GM12878 (cell line): ENCODE data around the gene SARDH. TPM values are rescaled to one million over a fixed set of nuclear protein-coding genes. Genes with fewer than 3 reads are reported as not detected.

Experiments
- ATAC-seq: fragments of 200-7000 bp; cut with Tn5 transposase; 3 replicates; pipeline ENCODE4 v1.9.1; 2020; ENCODE audit warnings: mild to moderate bottlenecking, moderate library complexity
- BruUV-seq: library from RNA; stranded (reverse); fragments of 400-500 nt; replicated peaks from 2 replicates; lab custom pipeline; 2021; lab: Mats Ljungman, UMichigan
- CTCF ChIA-PET: fragments of 300-600 bp; sonication (Branson Sonifier 250); formaldehyde crosslinking; extraction: SDS; loops from one replicate; lab custom pipeline; 2021; ENCODE audit warnings: inconsistent platforms; lab: Yijun Ruan, JAX
- POLR2A ChIA-PET: fragments of 350-600 bp; formaldehyde crosslinking; extraction: SDS; loops from one replicate; lab custom pipeline; 2021; ENCODE audit warnings: inconsistent platforms; lab: Charles Lee
- RAD21 ChIA-PET: fragments of 300-600 bp; sonication (Branson Sonifier 250); formaldehyde crosslinking; loops from one replicate; lab custom pipeline; 2023; ENCODE audit warnings: antibody characterized with exemption; ENCODE audit not compliant: unreplicated experiment; lab: Charles Lee
- SMC1A ChIA-PET: fragments of 300-600 bp; sonication (Branson Sonifier 250); formaldehyde crosslinking; loops from one replicate; lab custom pipeline; 2023; ENCODE audit not compliant: unreplicated experiment, uncharacterized antibody; lab: Charles Lee
- DNase-seq: peaks from one replicate; pipeline ENCODE4 v3.0.0-alpha.2; 2011; ENCODE audit warnings: low read depth, low spot score
- FAIRE-seq: peaks from 3 replicates; lab custom pipeline; 2011; peaks lifted over from hg19 to GRCh38; lab: Jason Lieb, UNC
- H2AFZ ChIP-seq: 2 replicates; pipeline ENCODE4 v1.6.0; 2011; ENCODE audit warnings: low read depth, low read length, control low read depth; ENCODE audit not compliant: control insufficient read depth
- H3K27ac ChIP-seq: 2 replicates; pipeline ENCODE4 v1.5.1; 2011; ENCODE audit warnings: control low read depth; ENCODE audit not compliant: control insufficient read depth, insufficient read depth
- H3K27me3 ChIP-seq, 2 experiments: replicated peaks in 1 of 2; 2 replicates each; pipeline versions ENCODE4 v1.6.0 to v1.6.1; 2011; ENCODE audit warnings: low read length in 1 of 2; ENCODE audit not compliant: control insufficient read depth in 2 of 2, insufficient read depth in 2 of 2
- H3K36me3 ChIP-seq, 2 experiments: 2 replicates each; pipeline ENCODE4 v1.5.1; 2011; ENCODE audit warnings: low read length in 1 of 2; ENCODE audit not compliant: control insufficient read depth in 2 of 2, insufficient read depth in 2 of 2
- H3K4me1 ChIP-seq: 2 replicates; pipeline ENCODE4 v1.6.1; 2011; ENCODE audit warnings: mild to moderate bottlenecking, low read length, moderate library complexity, mixed read lengths; ENCODE audit not compliant: control insufficient read depth, insufficient read depth
- H3K4me2 ChIP-seq: 2 replicates; pipeline ENCODE4 v1.6.0; 2011; ENCODE audit warnings: control low read depth; ENCODE audit not compliant: control insufficient read depth, insufficient read depth
- H3K4me3 ChIP-seq: fragments of 200-600 bp; sonication (generic); 2 replicates; pipeline ENCODE4 v1.5.1; 2016
- H3K79me2 ChIP-seq: 2 replicates; pipeline ENCODE4 v1.6.0; 2011; ENCODE audit warnings: low read length; ENCODE audit not compliant: control insufficient read depth, insufficient read depth
- H3K9ac ChIP-seq: 2 replicates; pipeline ENCODE4 v1.8.0; 2011; ENCODE audit warnings: low read length, control low read depth, mixed read lengths; ENCODE audit not compliant: control insufficient read depth, insufficient read depth
- H3K9me3 ChIP-seq: replicated peaks from 3 replicates; pipeline ENCODE4 v1.5.1; 2011; ENCODE audit warnings: mild to moderate bottlenecking, low read length; ENCODE audit not compliant: control insufficient read depth, insufficient read depth
- H4K20me1 ChIP-seq: 2 replicates; pipeline ENCODE4 v1.6.0; 2011; ENCODE audit not compliant: control insufficient read depth, insufficient read depth
- BCL11A ChIP-seq: IDR thresholded peaks from 2 replicates; pipeline ENCODE4 v1.6.1; 2011; ENCODE audit warnings: low read depth, low read length
- CHD2 ChIP-seq: IDR thresholded peaks from 2 replicates; pipeline ENCODE4 v1.6.1; 2011; ENCODE audit warnings: low read depth, low read length, improper control_type of control experiment, borderline replicate concordance
- E4F1 ChIP-seq: fragments of 450-650 bp; IDR thresholded peaks from 2 replicates; pipeline ENCODE4 v1.6.1; 2018; ENCODE audit warnings: borderline replicate concordance, mild to moderate bottlenecking; ENCODE audit not compliant: partially characterized antibody
- ELK1 ChIP-seq: IDR thresholded peaks from 2 replicates; pipeline ENCODE4 v1.6.1; 2012; ENCODE audit warnings: low read depth, low read length, improper control_type of control experiment
- ETV6 ChIP-seq, 2 experiments: fragments of 450-650 bp in 1 of 2; IDR thresholded peaks in 1 of 2; conservative IDR thresholded peaks in 1 of 2; 2 replicates each; pipeline ENCODE4 v1.6.1; 2014; ENCODE audit warnings: antibody characterized with exemption in 1 of 2, borderline replicate concordance in 1 of 2, low read depth in 1 of 2, mild to moderate bottlenecking in 1 of 2, moderate library complexity in 1 of 2
- FOS ChIP-seq: IDR thresholded peaks from 3 replicates; pipeline ENCODE4 v1.6.1; 2011; ENCODE audit warnings: borderline replicate concordance; ENCODE audit not compliant: insufficient read length; ENCODE audit errors: extremely low read depth
- GABPA ChIP-seq: IDR thresholded peaks from 2 replicates; pipeline ENCODE4 v1.6.1; 2014; ENCODE audit warnings: antibody characterized with exemption, low read depth, mild to moderate bottlenecking, inconsistent platforms
- HCFC1 ChIP-seq: fragments of 150-350 bp; IDR thresholded peaks from 2 replicates; pipeline ENCODE4 v1.6.1; 2014; ENCODE audit warnings: low read length
- KLF5 ChIP-seq: fragments of 450-650 bp; IDR thresholded peaks from 2 replicates; pipeline ENCODE4 v1.6.1; 2014; ENCODE audit warnings: mild to moderate bottlenecking; ENCODE audit not compliant: partially characterized antibody
- NR2C1 ChIP-seq: fragments of 450-650 bp; IDR thresholded peaks from 2 replicates; pipeline ENCODE4 v1.6.1; 2017; ENCODE audit warnings: antibody characterized with exemption, mild to moderate bottlenecking, moderate library complexity
- PRDM15 ChIP-seq: fragments of 450-650 bp; formaldehyde crosslinking; IDR thresholded peaks from 2 replicates; pipeline ENCODE4 v1.4.0; 2020; ENCODE audit warnings: mild to moderate bottlenecking, moderate library complexity
- RAD21 ChIP-seq: IDR thresholded peaks from 2 replicates; pipeline ENCODE4 v1.6.1; 2011; ENCODE audit warnings: mild to moderate bottlenecking, low read depth, low read length, moderate library complexity; ENCODE audit not compliant: insufficient read depth
- RAD51 ChIP-seq: fragments of 450-650 bp; IDR thresholded peaks from 2 replicates; pipeline ENCODE4 v1.6.1; 2016; ENCODE audit warnings: moderate library complexity, mild to moderate bottlenecking, inconsistent platforms
- SRF ChIP-seq, 2 experiments: IDR thresholded peaks; 2 replicates each; pipeline ENCODE4 v1.6.1; 2011; ENCODE audit warnings: low read depth in 2 of 2, low read length in 2 of 2, mild to moderate bottlenecking in 1 of 2, moderate library complexity in 1 of 2
- ZZZ3 ChIP-seq: IDR thresholded peaks from 2 replicates; pipeline ENCODE4 v1.6.1; 2011; ENCODE audit warnings: low read depth; ENCODE audit not compliant: control insufficient read depth, insufficient read length
- WGBS: methylation state at CpG from one replicate; pipeline ENCODE4 v1.1.6; 2016; ENCODE audit warnings: low lambda C conversion rate; ENCODE audit not compliant: insufficient replicate concordance, insufficient coverage; ENCODE audit errors: missing lambda C conversion rate; 5-methylcytosine and 5-hydroxymethylcytosine counted together
- in situ Hi-C: fragments of 300-500 bp; cut with MboI; formaldehyde crosslinking; loops from 9 replicates; pipeline ENCODE4 v1.14.3; 2018; ENCODE audit warnings: mixed read lengths
- intact Hi-C: fragments of 100-400 bp; cut with micrococcal nuclease; formaldehyde crosslinking; loops from one replicate; pipeline ENCODE4 v1.14.2; 2022; ENCODE audit not compliant: unreplicated experiment
- polyA plus RNA-seq, 11 experiments: library from polyadenylated mRNA; depleted of rRNA in 4 of 11; unstranded in 6 of 11; stranded (reverse) in 5 of 11; fragments of >200 nt; fragmentation: Nextera tagmentation in 4 of 11; fragmentation: Illumina TruSeq in 1 of 11; extraction: Ambion mirVana in 4 of 11; extraction: Trizol in 1 of 11; gene quantifications; 1 replicate in 1 of 11; 2 replicates in 10 of 11; pipeline versions ENCODE4 v1.2.1 to v1.2.3, GENCODE V29; 2011 to 2016; ENCODE audit warnings: inconsistent platforms in 2 of 11, missing spikeins in 2 of 11, low read depth in 1 of 11
- total RNA-seq, 4 experiments: library from RNA; depleted of rRNA in 3 of 4; stranded (reverse); fragments of >200 nt in 3 of 4; fragmentation: Illumina TruSeq in 1 of 4; extraction: Trizol in 1 of 4; gene quantifications; 2 replicates each; pipeline versions ENCODE4 v1.2.1 to v1.2.3, GENCODE V29; 2013 to 2021

Gene SARDH
- total and polyA plus RNA-seq, 10 of the 15 experiments (the other 5 are each of a cell fraction or from before 2014, with no cell fraction given), result 0.03 to 0.15 (median 0.10) TPM; not detected in 6

GRCh38 chr9:133681658-133682306, 56.4 kb downstream of the SARDH start:
- ATAC-seq (no peak), FAIRE-seq (no peak), DNase-seq (no peak)
- H4K20me1 ChIP-seq, result no peaks in the 10 kb centered on the region
- SMC1A ChIA-PET, result no interaction called here
- H3K27ac ChIP-seq, result no peak overlapping the region
- in situ Hi-C loops, result no loop called here
- 53% methylated on average over 28 of the region's 35 CpGs for WGBS
- CTCF ChIA-PET, result no interaction called here
- no peak overlapping the region for H3K4me2 ChIP-seq
- H3K36me3 ChIP-seq, result no peaks in the 10 kb centered on the region
- intact Hi-C loops, result no loop called here
- no peak overlapping the region for H3K9ac ChIP-seq
- no peak overlapping the region for H3K4me3 ChIP-seq
- H3K27me3 ChIP-seq, result peaks cover 0 to 4% of the 10 kb centered on the region in 2 experiments; a peak in 2 of 4 replicates
- no peak overlapping the region for H2AFZ ChIP-seq
- no peaks in the 10 kb centered on the region for H3K4me1 ChIP-seq
- H3K79me2 ChIP-seq, result no peaks in the 10 kb centered on the region
- no TSS peak for BruUV-seq
- RAD21 ChIA-PET, result no interaction called here
- TF ChIP-seq ETV6 (conservative IDR thresholded peaks at IDR 0.05 in 1 of 2, IDR thresholded peaks at IDR 0.05 in 1 of 2; ENCODE audit: borderline replicate concordance in 1 of 2, low read depth in 1 of 2) (no peak), ELK1 (no peak), CHD2 (no peak), E4F1 (no peak), HCFC1 (no peak), RAD51 (no peak), PRDM15 (CRISPR knock-in tag) (no peak), GABPA (no peak), NR2C1 (no peak), FOS (no peak), RAD21 (no peak), KLF5 (no peak), SRF (IDR thresholded peaks at IDR 0.05; ENCODE audit: low read depth in 2 of 2, low read length in 2 of 2) (no peak), ZZZ3 (no peak), BCL11A (no peak)
- no peaks in the 10 kb centered on the region for H3K9me3 ChIP-seq
- POLR2A ChIA-PET, result no interaction called here
